ENCODE data around the gene OXTR.

DNA sequence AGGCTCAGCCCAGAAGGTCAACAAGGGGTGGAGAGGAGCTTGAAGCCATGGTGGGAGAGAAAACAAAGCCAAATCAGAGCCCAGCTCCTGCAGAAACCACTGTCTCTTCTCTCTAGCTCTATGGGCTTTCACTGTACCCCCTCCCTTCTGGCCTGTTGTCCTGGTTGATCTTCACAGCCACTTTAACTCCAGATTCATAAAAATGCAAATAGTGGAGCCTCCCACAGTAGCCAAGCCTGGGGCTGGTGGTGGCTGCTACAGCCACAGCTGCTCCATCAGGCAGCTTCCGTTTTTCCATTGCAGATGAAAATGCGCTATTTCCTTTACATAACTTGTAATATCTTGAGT is 56.5 kb downstream of the OXTR start:
- no peak for TF ChIP-seq CTCF (IDR thresholded peaks at IDR 0.05)
- TF ChIP-seq MLX (CRISPR knock-in tag; IDR thresholded peaks at IDR 0.05) = no peak
- TF ChIP-seq, protein P1, sequence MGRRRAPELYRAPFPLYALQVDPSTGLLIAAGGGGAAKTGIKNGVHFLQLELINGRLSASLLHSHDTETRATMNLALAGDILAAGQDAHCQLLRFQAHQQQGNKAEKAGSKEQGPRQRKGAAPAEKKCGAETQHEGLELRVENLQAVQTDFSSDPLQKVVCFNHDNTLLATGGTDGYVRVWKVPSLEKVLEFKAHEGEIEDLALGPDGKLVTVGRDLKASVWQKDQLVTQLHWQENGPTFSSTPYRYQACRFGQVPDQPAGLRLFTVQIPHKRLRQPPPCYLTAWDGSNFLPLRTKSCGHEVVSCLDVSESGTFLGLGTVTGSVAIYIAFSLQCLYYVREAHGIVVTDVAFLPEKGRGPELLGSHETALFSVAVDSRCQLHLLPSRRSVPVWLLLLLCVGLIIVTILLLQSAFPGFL (CRISPR knock-in tag; IDR thresholded peaks at IDR 0.05; ENCODE audit: borderline replicate concordance) = no peak
- TF ChIP-seq, protein P2, sequence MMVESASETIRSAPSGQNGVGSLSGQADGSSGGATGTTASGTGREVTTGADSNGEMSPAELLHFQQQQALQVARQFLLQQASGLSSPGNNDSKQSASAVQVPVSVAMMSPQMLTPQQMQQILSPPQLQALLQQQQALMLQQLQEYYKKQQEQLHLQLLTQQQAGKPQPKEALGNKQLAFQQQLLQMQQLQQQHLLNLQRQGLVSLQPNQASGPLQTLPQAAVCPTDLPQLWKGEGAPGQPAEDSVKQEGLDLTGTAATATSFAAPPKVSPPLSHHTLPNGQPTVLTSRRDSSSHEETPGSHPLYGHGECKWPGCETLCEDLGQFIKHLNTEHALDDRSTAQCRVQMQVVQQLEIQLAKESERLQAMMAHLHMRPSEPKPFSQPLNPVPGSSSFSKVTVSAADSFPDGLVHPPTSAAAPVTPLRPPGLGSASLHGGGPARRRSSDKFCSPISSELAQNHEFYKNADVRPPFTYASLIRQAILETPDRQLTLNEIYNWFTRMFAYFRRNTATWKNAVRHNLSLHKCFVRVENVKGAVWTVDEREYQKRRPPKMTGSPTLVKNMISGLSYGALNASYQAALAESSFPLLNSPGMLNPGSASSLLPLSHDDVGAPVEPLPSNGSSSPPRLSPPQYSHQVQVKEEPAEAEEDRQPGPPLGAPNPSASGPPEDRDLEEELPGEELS (CRISPR knock-in tag; IDR thresholded peaks at IDR 0.05) = no peak
- TF ChIP-seq, protein P3, sequence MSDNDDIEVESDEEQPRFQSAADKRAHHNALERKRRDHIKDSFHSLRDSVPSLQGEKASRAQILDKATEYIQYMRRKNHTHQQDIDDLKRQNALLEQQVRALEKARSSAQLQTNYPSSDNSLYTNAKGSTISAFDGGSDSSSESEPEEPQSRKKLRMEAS (CRISPR knock-in tag; IDR thresholded peaks at IDR 0.05) = no peak
- no peak for TF ChIP-seq USF2 (CRISPR knock-in tag; IDR thresholded peaks at IDR 0.05)
